Measurements from ENCODE around the gene AQR. TPM values are rescaled to one million over a fixed set of nuclear protein-coding genes. Genes with fewer than 3 reads are reported as not detected.
"Not testable (repeated sequence)": the region's sequence is repeated elsewhere in the genome, so short reads cannot be mapped to it uniquely, and the experiment has no call there.

AQR gene
- total RNA-seq, 1 donor from 2014 or later: 32.4 TPM

DNA sequence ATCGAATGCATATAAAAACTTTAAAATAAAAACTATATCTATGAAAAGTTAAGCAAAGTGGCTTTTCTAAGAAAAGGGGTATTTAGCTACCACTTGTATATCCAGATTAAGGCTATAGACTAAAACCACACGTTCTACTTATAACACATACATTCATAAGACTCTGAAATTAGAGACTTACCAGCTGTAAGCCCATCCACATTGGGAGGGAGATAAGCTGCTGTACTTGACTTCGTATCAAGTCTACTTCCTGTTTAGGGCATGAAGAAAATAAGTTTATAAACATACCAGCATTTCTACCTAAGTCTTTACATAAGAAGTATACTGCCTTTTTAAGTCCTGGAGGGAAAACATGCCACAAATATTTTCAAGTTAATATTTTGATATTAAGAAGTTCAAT lies 27.7 kb downstream of the AQR start:
- H3K27ac ChIP-seq: no peak overlapping the region
- H3K9me3 ChIP-seq: no peaks in the 10 kb centered on the region
- H3K4me1 ChIP-seq: no peaks in the 10 kb centered on the region
- intact Hi-C loops (cut with DNase I): no loop called here
- H3K36me3 ChIP-seq: peaks cover 89% of the 10 kb centered on the region
- H3K27me3 ChIP-seq (ENCODE audit: low read depth): no peaks in the 10 kb centered on the region
- DNase-seq (no peak), ATAC-seq (no peak)
- TF ChIP-seq, protein P1, sequence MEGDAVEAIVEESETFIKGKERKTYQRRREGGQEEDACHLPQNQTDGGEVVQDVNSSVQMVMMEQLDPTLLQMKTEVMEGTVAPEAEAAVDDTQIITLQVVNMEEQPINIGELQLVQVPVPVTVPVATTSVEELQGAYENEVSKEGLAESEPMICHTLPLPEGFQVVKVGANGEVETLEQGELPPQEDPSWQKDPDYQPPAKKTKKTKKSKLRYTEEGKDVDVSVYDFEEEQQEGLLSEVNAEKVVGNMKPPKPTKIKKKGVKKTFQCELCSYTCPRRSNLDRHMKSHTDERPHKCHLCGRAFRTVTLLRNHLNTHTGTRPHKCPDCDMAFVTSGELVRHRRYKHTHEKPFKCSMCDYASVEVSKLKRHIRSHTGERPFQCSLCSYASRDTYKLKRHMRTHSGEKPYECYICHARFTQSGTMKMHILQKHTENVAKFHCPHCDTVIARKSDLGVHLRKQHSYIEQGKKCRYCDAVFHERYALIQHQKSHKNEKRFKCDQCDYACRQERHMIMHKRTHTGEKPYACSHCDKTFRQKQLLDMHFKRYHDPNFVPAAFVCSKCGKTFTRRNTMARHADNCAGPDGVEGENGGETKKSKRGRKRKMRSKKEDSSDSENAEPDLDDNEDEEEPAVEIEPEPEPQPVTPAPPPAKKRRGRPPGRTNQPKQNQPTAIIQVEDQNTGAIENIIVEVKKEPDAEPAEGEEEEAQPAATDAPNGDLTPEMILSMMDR (IDR thresholded peaks at IDR 0.05): no peak
- H3K4me3 ChIP-seq: no peak overlapping the region

DNA sequence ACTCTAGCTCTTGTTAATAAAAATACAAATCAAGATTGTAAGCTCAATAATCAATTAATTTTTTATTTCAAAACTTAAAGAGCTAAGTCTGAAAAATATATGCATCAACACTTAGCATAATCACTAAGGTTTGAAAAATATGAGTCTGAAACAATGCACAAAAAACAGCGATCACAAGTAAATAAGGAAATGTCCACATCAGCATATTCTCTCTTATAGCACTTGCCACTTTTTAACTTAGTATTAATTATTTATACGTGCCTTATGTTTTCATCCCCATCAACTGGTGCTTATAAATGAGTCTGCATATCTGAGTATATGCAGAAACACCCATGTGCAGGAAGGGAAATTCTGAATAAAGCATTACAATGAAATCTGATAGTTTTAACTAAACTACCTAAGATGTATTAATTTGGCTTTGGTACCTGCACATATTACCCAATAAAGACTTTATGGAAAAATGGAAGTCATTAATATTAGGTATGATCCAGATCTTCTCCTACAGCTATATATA lies 28.3 kb downstream of the AQR start:
- H3K36me3 ChIP-seq: peaks cover 95% of the 10 kb centered on the region
- TF ChIP-seq, protein P1 (IDR thresholded peaks at IDR 0.05): no peak

DNA sequence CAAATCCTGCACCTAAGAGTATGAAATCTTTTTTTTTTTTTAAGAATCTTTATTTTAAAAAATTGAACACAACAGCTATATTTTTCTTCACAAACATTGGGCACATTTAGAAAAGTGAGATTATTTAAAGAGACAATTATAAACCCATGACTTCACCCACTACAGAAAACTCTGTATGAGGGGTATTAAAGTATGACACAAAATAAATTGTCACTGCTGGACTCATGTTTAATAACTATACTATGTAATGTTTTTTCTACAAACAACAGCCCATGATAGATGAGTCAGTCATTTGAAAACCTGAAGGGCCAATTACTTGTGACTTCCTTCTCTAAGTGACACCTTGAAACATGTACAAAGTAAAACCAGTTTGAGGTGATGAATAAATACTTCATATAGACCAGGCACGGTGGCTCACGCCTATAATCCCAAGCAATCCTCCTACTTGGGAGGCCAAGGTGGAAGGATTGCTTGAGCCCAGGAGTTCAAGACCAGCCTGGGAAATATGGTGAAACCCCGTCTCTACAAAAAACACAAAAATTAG lies 36.0 kb downstream of the AQR start:
- intact Hi-C loops (cut with DNase I): no loop called here
- no peak overlapping the region for H3K27ac ChIP-seq
- H3K36me3 ChIP-seq: peaks cover 99% of the 10 kb centered on the region
- no peak for DNase-seq
- H3K4me3 ChIP-seq: no peak overlapping the region
- TF ChIP-seq, protein P1 (IDR thresholded peaks at IDR 0.05): no peak
- ATAC-seq: no peak
- H3K27me3 ChIP-seq (ENCODE audit: low read depth): no peaks in the 10 kb centered on the region
- no peaks in the 10 kb centered on the region for H3K4me1 ChIP-seq
- no peaks in the 10 kb centered on the region for H3K9me3 ChIP-seq

More for the DNA sequence above, 28.3 kb downstream of the AQR start:
- Histone ChIP-seq H3K4me3 (no peak overlapping the region), H3K27me3 (ENCODE audit: low read depth) (no peaks in the 10 kb centered on the region), H3K27ac (no peak overlapping the region), H3K4me1 (no peaks in the 10 kb centered on the region), H3K9me3 (no peaks in the 10 kb centered on the region)
- no peak for DNase-seq
- ATAC-seq: no peak
- intact Hi-C loops (cut with DNase I): no loop called here

DNA sequence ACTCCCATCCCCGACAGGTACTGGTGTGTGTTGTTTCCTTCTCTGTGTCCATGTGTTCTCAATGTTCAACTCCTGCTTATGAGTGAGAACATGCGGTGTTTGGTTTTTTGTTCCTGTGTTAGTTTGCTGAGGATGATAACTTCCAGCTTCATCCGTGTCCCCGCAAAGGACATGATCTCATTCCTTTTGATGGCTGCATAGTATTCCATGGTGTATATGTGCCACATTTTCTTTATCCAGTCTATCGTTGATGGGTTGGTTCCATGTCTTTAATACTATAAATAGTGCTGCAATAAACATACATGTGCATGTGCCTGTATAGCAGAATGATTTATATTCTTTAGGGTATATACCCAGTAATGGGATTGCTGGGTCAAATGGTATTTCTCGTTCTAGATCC lies 41.2 kb downstream of the AQR start:
- H3K27ac ChIP-seq; DNase-seq; H3K4me3 ChIP-seq; ATAC-seq; H3K9me3 ChIP-seq; H3K27me3 ChIP-seq (ENCODE audit: low read depth); H3K4me1 ChIP-seq; intact Hi-C loops (cut with DNase I): not testable (repeated sequence)
- peaks cover 92% of the 10 kb centered on the region for H3K36me3 ChIP-seq

DNA sequence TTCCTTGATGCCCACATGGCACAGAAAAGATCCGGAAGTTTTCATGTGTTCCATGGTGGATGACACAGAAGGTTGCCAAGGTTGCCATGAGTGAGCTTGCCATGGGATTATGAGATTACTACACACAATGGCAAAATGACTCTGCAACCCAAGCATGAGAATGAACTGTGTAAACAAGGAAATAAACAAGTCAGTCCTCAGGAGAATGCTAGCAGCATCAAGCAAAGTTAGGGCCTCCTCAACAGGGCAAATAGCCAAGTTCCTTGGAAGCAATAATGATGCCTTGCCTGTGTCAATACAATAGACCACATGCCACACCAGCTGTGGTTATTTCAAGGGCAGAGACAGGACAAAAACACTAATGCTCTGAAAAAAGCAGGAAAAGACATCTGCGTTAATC lies 41.8 kb downstream of the AQR start:
- H3K36me3 ChIP-seq: peaks cover 86% of the 10 kb centered on the region
- intact Hi-C loops (cut with DNase I): no loop called here
- TF ChIP-seq, protein P1 (IDR thresholded peaks at IDR 0.05): no peak
- no peak overlapping the region for H3K4me3 ChIP-seq
- no peaks in the 10 kb centered on the region for H3K27me3 ChIP-seq (ENCODE audit: low read depth)
- DNase-seq: no peak
- H3K27ac ChIP-seq: no peak overlapping the region
- H3K4me1 ChIP-seq: no peaks in the 10 kb centered on the region
- ATAC-seq: no peak
- H3K9me3 ChIP-seq: no peaks in the 10 kb centered on the region

DNA sequence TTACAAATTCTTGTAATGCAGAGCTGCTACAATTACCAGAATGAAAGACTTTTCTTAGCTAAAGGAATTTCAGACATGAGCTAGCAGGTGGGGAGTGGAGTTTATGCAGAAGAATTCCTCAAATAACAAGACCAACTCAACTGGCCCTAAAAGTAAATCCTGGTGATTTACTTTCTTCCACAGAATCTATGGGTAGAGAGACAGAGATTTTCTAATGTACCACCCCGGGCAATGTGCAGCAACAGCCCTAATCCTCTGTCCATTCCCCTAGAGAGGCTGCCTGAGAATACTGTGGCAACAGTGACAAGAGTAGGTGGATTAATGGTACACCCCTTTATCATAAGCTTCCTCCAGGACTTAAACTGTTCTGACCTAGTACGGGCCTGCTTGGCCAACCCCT lies 55.2 kb downstream of the AQR start:
- Histone ChIP-seq H3K27ac (no peak overlapping the region), H3K36me3 (peaks cover 99% of the 10 kb centered on the region), H3K4me3 (no peak overlapping the region), H3K4me1 (no peaks in the 10 kb centered on the region), H3K9me3 (no peaks in the 10 kb centered on the region), H3K27me3 (ENCODE audit: low read depth) (no peaks in the 10 kb centered on the region)
- DNase-seq (no peak), ATAC-seq (no peak)
- intact Hi-C loops (cut with DNase I): no loop called here
- TF ChIP-seq, protein P1 (IDR thresholded peaks at IDR 0.05): no peak
